ENCODE data around the gene RPL35.

Gene RPL35

DNA sequence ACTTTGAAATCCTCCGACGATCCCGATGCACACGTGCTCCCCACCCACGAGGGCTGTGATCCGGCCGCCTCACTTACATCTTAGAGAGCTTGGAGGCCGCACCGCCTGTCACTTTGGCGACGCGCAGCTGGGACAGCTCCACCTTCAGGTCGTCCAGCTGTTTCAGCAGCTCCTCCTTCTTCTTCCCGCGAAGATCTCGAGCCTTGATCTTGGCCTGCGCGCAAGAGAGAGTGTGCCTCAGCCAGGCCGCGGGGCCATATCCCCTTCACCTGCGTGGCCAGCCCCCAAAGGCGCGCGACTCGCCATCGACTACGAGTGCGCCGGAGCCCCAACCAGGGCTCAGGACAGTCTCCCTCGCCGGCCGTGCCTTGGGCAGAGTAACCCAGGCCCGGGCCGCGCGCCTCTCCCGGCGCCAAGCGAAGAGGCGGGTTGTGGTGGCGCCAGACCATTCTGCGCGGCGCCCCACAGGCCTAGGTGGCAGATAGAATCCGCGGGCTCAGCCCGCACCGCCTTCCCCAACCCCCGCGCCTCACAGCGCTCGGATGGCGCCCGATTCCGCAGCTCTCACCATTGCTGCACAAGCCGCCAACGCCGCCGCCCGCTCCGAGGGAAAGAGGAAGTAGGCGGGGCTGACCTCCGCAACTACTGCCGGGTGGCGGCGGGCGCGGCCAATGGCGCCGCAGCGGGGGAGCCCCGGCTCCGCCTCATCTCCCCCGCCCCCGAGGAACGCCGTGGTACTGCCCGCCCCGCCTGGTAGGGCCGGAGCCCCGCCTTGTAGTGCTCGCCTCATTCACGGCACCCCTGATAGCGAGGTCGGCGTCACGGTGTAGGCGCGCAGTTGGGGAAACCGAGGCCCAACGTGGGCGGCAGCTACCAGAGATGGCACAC lies at the start of gene RPL35, which contains the start of gene ARPC5L:
Gene RPL35, minus strand, starts transcription at position 616 of the 888 bp plus-strand sequence. Its CDS starts 45 bp downstream, at position 571.
Gene ARPC5L, plus strand, starts transcription at position 789 of the 888 bp plus-strand sequence. CDS start 7,161 bp downstream, outside the sequence.
- peak; percentile 96 for DNase-seq

DNA sequence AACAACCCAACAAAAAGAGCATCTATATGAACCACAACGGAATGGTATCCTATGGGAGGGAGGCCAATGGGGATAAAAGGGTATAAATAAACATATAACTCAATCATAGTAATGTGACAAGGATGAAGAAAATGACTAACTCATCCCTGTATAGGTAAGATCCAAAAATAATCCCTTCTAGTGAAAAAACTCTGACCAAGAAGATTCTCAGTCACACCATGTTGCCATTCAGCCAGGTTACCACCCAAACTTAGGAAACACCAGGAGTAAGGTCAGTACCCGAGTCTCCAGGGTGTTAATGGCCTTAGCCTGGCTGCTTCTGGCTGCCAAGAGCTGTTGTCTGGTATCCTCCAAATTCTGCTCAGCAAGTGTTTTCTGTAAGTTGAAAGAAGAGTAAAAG lies 46.3 kb upstream of the RPL35 start:
- DNase-seq, result no peak

DNA sequence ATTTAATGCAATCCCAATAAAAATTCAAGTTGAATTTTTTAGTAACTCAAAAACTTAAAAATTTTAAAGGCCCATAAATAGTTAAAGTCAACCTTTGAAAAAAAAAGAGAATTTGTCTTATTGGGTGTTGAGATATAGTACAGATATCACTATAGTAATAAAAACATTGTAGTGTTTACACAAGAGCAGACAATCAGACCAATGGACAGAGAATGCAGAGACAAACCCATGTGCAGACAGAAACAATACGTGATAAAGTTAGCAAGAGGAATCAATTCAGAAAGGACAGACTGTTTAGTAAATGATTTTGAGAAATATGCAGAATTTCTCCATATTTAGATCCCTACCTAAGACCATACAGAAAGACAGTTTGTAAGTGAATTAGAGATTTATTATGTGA lies 45.2 kb upstream of the RPL35 start:
- DNase-seq, result no peak

DNA sequence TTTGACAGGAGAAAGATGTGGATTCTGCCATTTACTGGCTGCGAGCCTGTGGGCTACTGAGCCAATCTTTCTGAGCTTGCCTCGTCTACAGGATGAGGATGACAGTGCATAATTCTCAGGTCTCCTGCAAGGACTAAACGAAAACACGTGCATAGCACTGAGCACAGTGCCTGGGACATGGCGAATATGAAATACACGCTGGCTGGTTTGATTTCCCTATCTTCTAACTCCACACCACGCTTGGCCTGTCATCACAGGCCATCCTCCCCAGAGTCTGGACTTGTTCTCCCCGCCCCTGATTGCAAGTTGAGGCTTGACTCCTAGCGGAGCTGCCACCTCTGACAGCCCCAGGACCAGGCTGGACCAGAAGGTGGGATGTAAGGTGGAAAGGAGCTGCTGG lies 38.1 kb upstream of the RPL35 start:
- DNase-seq, result no peak

DNA sequence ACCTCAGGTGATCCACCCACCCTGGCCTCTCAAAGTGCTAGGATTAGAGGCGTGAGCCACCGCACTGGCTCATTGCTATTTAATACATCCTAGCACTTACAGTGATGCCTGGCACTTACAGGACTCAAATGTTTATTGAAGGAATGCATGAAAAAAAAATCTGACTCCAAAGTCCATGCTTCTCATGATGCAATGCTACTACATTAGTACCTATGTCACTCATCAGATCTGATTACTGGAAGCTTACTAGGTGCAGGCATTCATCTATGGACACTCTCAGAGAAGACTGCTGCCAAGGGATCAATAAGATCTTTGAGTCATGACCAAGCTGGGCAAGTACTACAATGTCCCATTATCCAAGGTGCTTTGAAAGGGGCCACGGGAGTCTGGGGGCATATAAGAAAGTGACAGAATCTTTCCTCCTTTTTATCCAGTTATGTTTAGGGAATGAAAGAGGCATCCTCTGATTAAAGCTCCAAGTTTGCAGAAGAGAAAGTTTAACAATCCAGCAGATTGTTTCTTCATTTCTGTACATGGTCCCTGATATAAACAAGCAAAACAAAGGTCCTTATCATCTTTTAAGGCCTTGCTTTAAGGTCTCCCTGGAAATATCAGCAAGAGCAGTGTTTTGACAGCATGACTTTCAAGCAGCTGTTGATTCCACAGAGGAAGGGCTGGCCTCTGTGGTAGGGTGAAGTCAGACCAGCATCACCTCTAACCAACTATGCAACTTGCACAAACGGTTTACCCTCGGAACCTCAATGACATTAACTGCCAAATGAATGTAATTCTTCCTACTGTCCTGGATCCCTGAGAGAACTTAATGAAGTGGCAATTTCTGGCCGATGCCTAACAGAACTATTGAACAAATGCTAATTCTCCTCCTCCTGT lies 36.1 kb upstream of the RPL35 start:
- no peak for DNase-seq

DNA sequence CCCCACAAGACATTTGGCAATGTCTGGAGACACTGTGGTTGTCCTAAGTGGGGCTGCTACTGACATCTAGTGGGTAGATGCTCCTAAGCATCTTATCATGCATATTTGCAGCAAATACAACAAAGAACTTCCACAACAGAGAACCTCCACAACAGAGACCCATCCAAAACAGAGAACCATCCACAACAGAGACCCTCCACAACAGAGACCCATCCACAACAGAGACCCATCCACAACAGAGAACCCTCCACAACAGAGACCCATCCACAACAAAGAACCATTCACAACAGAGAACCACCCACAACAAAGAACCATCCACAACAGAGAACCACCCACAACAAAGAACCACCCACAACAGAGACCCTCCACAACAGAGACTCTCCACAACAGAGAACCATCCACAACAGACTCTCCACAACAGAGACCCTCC lies 33.0 kb upstream of the RPL35 start:
- peak; percentile 25 for DNase-seq

DNA sequence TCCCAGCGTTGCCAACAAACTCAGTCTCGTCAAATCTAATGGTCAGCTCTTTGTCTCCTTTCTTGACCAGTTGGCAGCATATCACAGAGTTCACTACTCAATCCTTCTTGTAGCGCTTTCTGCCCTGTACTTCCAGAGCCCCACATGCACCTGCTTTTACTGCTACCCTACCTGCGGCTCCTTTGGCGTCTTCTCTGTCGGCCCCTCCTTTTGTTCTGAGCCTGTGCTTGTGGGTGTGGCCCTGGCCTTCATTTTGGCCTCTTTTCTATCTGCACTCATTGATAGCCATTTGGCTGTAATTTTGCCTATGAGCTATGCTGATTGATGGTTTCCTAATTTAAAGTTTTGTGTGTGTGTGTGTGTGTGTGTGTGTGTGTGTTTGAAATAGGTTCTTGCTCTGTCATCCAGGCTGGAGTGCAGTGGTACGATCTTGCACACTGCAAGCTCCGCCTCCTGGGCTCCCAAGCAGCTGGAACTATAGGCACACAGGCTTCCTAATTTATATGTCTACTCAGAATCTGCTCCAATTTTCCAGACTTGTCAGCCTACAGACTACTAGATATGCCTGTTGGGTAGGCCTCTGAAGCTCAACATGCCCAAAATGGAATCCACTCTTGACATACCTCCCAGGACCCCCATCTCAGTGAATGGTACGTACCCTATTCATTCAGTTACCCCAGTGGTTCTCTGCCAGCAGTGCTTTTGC lies 32.4 kb upstream of the RPL35 start:
- no peak for DNase-seq

DNA sequence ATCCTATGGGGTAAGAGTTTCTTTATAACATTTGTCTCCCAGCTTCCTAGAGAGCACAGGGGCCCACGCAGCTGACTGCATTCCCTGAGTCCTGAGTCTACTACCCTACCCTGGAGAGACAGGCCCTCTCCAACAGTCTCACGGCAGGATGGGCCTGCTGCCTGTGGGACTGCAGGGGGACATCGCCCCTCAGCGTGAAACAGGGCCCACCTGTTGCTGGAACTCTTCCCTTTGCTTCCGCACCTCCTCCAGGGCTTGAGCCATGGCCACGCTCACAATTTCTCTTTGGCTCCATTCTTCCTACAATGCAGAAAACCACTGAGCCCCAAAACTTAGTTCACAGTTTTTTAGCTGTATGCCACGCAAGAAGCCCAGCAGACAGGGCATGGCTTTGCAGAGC lies 28.4 kb upstream of the RPL35 start:
- DNase-seq, result no peak

DNA sequence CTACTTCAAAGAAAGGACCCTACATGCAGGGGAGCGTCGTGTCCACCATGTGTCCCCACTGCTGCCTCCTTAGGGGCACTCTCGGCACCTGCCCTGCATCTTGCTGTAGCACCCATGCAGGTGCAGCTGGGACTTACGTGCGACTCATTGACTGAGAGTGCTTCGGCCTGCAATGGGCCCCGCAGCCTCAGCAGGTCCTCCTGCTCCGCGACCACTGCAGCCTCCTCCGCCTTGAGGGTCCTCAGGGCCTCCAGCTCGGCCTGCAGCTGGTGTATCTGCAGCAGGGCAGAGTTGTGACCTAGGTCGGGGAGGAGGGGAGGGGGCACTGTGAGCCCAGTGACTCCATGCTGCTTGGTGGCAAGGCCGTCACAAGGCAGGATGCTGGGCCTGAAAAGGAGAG lies 27.2 kb upstream of the RPL35 start:
- DNase-seq, result no peak

DNA sequence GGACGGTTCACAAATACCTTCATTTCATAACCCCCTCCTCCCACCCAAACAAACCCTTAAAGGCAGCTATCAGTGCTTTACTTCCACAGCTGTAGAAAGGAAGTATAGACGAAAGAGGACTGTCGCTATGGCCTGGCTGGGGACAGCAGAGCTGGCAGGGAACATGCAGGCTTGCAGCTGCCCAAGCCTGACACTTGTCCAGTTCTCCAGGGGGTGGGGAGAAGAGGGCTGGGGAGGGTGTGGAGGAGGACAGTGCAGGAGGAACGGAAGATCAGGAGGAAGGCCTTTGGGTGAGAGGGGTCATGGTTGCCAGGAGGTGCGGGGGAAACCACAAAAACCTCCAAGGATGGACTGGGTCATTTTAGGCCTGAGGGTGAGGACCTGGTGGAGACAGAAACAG lies 26.1 kb upstream of the RPL35 start:
- no peak for DNase-seq

DNA sequence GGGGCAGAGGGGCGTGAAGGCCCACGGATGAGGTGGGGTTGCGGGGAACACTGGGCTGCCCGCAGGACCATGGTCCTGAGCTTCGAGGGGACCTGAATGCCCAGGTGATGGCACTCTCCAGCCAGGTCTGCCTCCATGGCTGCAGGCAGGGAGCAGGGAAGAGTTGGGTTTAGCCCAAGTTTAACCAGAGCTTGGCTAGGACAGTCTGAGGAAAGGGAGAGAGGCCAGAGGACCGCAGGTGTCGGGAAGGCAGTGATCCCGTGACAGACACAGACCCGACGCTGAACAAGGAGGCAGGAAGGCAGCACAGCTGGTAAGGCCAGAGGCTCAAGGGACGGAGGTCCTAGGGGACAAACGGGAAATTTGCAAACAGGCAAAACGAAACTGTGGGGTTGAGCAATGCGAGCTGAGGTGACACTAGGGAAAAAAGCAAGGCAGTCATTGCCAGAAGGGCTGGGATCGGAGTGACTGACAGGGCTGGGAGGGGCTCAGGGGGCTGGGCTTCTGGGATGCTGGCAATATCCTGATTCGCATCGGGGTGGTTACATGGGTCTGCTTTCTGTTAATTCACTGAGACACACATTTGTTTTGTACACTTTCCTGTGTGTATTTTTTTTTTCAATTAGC lies 25.2 kb upstream of the RPL35 start:
- DNase-seq, result no peak

DNA sequence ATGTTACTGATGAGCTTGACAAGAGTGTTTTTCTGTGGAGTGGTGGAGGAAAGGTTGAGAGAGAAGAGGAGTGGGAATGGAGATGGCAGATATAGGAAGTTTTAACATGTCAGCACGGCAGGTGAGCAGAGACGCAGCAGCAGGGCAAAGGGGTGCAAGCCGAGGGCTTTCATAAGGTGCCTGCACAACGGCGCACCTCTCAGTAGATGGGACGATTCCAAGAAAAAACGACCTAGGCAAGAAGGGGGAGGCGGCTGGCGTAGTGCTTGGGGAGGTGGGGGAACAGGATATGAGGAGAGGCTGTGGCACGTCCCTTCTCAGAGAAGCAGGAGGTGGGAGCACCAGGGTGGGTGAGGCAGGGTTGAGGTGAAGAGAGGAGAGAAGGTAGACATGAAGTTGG lies 24.7 kb upstream of the RPL35 start:
- no peak for DNase-seq

DNA sequence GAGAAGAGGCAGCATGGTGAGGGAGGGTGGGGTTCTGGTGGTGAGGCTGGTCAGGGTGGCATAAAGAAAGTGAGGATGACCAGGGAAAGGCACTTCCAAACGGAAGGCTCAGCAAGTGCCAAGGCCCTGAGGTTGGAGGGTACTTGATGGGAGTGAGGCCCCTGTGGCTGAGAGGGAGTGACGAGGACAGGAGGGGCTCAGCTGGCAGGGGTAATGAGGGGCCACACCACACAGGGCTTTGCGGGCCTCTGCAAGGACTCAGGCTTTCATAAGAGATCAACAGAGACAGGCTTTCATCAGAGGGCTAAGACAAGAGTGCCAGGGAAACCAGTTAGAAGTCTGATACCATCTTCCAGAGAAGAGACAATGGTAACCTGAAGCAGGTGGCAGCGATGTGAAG lies 23.8 kb upstream of the RPL35 start:
- no peak for DNase-seq

DNA sequence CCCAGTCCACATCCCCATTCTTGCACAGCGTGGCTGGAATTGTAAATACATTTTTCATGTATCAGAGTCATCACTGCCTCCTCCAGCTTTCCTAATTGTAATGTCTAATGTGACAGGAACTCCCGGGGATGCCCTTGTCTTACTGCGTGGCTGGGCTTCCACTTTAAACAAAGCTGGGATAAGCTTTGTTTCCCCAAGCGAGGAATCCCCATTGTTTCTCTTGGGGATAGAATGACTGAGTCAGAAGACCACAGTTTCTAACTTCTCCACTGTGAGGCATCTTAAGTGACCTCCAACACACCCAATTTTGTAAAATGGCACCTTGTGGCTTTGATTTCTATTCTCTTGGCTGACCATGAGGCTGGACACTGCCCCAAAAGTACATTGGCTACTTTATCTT lies 22.6 kb upstream of the RPL35 start:
- no peak for DNase-seq

DNA sequence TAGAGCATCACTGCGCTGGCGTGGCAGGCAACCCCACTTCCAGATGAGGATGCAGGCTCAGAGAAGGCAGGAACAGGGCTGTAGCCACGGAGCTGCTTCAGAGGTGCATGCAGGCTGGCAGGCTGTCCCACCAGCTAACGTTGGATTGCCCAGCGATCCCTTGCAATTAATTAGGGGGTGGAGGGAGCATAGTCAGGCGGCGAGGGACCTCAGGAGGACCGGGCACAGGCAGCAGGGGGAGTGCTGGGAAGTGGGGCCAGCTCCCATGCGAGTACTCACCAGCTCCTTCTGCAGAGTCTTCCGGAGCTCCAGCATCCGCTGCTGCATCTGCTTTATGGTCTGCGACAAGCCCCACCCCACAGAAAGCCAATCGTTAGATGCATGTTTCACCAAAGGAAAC lies 20.5 kb upstream of the RPL35 start:
- no peak for DNase-seq

DNA sequence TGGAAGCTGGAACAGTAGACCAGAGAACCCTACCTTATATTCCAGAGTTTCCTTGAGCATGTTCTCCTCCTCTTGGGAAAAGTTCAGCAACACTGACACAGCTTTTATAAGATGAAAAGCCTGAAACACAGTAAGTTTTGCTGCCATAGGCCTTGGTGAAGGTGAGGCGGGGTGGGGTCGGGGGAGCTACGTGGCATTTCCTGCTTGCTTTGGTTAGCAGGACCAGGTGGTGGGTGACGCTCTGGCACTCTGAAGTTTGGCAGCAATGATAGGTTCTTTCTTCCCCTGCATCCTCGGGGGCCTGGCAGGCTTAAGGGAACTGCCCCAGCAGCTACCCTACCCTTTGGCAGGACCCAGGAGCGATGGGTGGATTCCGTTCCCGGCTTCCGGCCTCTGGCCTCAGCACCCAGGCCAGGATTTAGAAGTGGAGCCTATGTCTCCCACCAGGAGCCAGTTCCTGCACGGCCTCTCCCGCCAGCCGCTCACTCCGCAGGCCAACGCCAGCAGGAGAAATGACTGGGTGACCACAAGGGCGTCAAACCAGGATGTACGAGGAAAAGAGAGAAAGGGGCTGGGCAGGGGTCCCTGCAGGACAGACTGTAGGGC lies 19.5 kb upstream of the RPL35 start:
- DNase-seq, result no peak

DNA sequence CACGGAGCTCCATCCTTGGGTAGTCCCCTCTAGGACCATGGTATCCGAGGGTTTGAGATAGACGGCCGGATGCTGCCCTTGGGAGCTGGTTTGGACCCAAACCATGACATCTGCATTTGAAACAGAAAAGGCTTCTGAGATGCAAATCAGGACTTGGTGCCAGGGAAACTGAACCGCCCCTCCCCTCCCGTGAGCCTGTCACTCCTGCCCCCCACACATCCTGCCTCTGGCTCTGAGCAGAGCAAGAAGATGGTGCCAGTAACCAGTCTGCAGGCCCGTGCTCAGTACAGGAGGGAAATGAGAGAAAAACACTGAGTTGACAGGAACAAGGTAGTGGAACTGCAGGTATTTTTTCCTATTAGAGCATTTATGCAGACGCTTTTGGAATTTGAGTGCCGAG lies 18.7 kb upstream of the RPL35 start:
- no peak for DNase-seq

DNA sequence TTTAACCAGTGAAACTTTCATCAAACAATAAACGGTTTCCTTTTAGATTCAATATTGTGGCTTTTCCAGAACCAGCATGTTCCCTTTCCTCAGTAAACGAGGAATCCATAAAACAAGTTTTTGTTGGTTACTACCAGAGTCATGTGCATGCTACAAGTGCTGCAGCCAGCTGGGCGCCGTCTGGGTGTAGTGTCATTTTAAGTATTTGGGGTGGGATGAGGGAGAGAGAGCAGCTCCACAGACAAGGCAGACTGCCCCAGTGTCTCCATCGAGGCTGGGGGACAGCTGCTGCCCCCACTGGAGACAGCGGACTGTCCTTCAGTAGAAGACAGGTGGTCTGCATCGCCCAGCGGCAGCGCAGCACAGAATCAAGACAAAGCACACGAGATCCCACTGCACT lies 17.5 kb upstream of the RPL35 start:
- no peak for DNase-seq

DNA sequence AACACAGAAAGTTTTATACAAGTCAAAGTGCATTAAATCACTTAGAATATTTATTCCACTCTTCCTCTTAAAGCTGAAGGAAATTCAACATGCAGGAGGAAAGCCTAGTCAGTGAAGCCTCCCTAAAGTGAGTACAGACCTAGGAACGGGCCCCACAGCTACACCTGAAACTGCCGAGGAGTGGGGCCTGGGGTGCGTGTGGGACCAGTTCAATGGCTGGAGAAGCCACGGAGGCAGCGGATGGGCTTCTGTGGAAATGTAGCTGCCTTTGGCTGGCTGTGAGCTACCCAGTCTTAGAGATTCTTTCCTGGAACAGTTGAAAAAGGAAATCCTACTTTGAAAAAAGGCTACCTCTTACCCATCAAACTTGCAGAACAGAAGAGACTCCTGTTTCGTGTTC lies 16.8 kb upstream of the RPL35 start:
- no peak for DNase-seq

DNA sequence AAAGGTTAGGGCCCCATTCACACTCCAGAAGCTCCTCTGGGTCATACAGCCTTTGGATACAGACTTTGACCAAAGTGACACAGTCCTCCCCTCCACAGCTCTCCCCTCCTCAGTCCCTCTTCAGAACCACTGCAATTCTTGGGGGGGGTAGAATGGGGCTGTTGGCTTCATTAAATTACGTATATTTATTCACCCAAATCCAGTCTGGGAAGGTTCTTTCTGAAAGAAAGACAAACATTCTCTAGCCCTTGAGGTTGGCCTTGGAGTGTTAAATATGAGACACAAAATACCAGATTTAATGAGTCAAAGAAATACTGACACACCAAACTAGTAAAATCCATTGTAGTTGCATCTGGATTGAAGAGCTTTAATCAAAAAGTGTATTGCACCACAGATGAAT lies 16.3 kb upstream of the RPL35 start:
- DNase-seq, result no peak

DNA sequence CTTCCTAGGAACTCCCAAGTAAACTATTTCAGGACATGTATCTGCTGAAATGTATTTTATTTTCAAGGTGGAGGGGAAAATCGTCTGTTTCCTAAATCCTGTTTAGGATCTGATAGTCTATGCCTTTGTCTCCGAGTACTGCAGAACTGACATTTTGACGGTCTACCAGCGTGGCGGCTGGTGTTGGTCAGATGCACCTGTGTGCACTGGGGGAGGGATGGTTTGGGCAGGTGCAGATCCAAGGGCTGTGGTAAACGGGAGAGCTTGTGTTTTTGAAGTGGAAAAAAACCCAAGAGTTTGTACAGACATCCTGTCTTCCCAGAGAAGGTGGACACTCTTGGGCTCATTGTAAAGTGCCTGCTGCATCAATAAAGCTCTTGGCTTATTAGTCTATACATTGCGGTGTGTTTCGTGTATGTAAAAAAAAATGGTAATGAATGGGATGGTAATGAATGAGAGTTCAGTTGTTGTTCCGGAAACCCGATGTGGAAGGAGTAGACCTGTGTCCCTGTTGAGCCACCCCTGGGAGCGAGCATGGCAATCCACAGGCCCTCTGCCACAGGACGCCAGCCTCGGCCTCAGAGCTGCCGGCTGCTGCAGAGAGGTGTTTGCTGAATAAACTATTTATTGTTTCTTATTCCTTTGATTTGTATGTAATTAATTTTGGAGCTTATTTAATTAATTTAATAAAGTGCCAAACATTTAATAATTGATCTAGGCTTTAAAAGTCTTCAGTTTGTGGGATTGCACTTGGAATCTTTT lies 15.4 kb upstream of the RPL35 start:
- no peak for DNase-seq
